Erythroblast (primary cell): Measurements from ENCODE around the gene GP1BA.
"Not testable (repeated sequence)": the region's sequence is repeated elsewhere in the genome, so short reads cannot be mapped to it uniquely, and the experiment has no call there.

Experiments
- GATA1 ChIP-seq: IDR thresholded peaks from 2 replicates; pipeline ENCODE4 v1.6.1; 2011; ENCODE audit warnings: low read depth, mild to moderate bottlenecking, control low read depth, low read length, moderate library complexity
- POLR2A ChIP-seq: IDR thresholded peaks from 2 replicates; pipeline ENCODE4 v1.6.1; 2011; ENCODE audit warnings: mild to moderate bottlenecking, low read length

- not testable (repeated sequence) for TF ChIP-seq POLR2A, GATA1
Observed at GRCh38 chr17:4906642-4907041, 25.4 kb upstream of the GP1BA start.
